Osteocyte (in vitro differentiated cells): Measurements from ENCODE around the gene SLC12A3. TPM values are rescaled to one million over a fixed set of nuclear protein-coding genes. Genes with fewer than 3 reads are reported as not detected.

ENCODE experiments used
- DNase-seq: peaks from one replicate; pipeline ENCODE4 v3.0.0; 2021; ENCODE audit warnings: mixed read lengths; ENCODE audit not compliant: unreplicated experiment; ENCODE audit errors: extremely low spot score
- H3K27ac Mint-ChIP-seq: one replicate; pipeline ENCODE4 v1.8.0; 2021; ENCODE audit warnings: mild to moderate bottlenecking, mixed read lengths; ENCODE audit not compliant: unreplicated experiment
- H3K27me3 Mint-ChIP-seq: one replicate; pipeline ENCODE4 v1.8.0; 2021; ENCODE audit warnings: mixed read lengths; ENCODE audit not compliant: unreplicated experiment
- H3K36me3 Mint-ChIP-seq: one replicate; pipeline ENCODE4 v1.8.0; 2021; ENCODE audit warnings: mixed read lengths; ENCODE audit not compliant: unreplicated experiment
- H3K4me1 Mint-ChIP-seq: one replicate; pipeline ENCODE4 v1.8.0; 2021; ENCODE audit warnings: mixed read lengths; ENCODE audit not compliant: unreplicated experiment
- H3K4me3 Mint-ChIP-seq: one replicate; pipeline ENCODE4 v1.8.0; 2021; ENCODE audit warnings: mild to moderate bottlenecking, moderate library complexity, mixed read lengths; ENCODE audit not compliant: unreplicated experiment
- H3K9me3 Mint-ChIP-seq: one replicate; pipeline ENCODE4 v1.8.0; 2021; ENCODE audit warnings: mixed read lengths; ENCODE audit not compliant: unreplicated experiment
- CTCF ChIP-seq: fragments of 200-600 bp; sonication (generic); IDR thresholded peaks from 2 replicates; pipeline ENCODE4 v1.5.0; 2021; ENCODE audit warnings: antibody characterized with exemption, mild to moderate bottlenecking, moderate library complexity
- total RNA-seq: library from RNA; stranded (reverse); gene quantifications from 2 replicates; pipeline ENCODE4 v1.2.1, GENCODE V29; 2021

The SLC12A3 gene
- total RNA-seq, 1 donor from 2014 or later = not detected

- DNase-seq = no peak
- Mint-ChIP-seq H3K4me3 (no peak overlapping the region), H3K27me3 (no peaks in the 10 kb centered on the region), H3K27ac (peak overlapping the region; percentile 24), H3K4me1 (peaks cover 88% of the 10 kb centered on the region), H3K9me3 (no peaks in the 10 kb centered on the region), H3K36me3 (peaks cover 51% of the 10 kb centered on the region)
- no peak for TF ChIP-seq CTCF
Observed at GRCh38 chr16:56832768-56833167, 32.2 kb upstream of the SLC12A3 start.

GRCh38 chr16:56833243-56833970 is 31.6 kb upstream of the SLC12A3 start:
- no peak overlapping the region for H3K4me3 Mint-ChIP-seq
- no peaks in the 10 kb centered on the region for H3K9me3 Mint-ChIP-seq
- TF ChIP-seq CTCF = no peak
- H3K27ac Mint-ChIP-seq = peak overlapping the region; percentile 24
- peaks cover 90% of the 10 kb centered on the region for H3K4me1 Mint-ChIP-seq
- peaks cover 57% of the 10 kb centered on the region for H3K36me3 Mint-ChIP-seq
- DNase-seq = no peak
- H3K27me3 Mint-ChIP-seq = no peaks in the 10 kb centered on the region

DNA sequence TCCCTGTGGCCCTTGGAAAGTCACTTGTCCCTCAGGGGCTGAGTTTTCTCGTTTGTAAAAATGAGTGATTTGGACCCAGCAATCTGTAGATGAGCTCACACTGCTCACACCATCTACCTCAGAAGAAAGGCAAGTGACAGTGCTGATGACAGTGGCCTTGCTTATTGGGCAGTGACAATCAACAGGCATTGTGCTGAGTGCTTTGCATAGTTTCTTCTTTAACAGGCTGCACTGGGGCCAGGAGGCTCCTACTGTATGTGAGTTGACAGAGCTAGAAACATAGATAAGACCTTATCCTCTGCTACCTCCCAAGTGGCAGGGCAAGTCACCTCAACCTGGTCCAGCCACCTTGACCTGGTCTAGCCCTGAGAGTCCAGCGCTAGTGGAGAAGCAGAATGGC is 29.7 kb upstream of the SLC12A3 start:
- H3K36me3 Mint-ChIP-seq = peaks cover 61% of the 10 kb centered on the region
- no peak overlapping the region for H3K4me3 Mint-ChIP-seq
- H3K9me3 Mint-ChIP-seq = no peaks in the 10 kb centered on the region
- no peak for TF ChIP-seq CTCF
- peak overlapping the region; percentile 85 for H3K27ac Mint-ChIP-seq
- no peaks in the 10 kb centered on the region for H3K27me3 Mint-ChIP-seq
- peaks cover 84% of the 10 kb centered on the region for H3K4me1 Mint-ChIP-seq
- DNase-seq = no peak

GRCh38 chr16:56836410-56837230 is 28.4 kb upstream of the SLC12A3 start:
- no peaks in the 10 kb centered on the region for H3K27me3 Mint-ChIP-seq
- DNase-seq = no peak
- peaks cover 64% of the 10 kb centered on the region for H3K36me3 Mint-ChIP-seq
- H3K4me1 Mint-ChIP-seq = peaks cover 78% of the 10 kb centered on the region
- H3K9me3 Mint-ChIP-seq = no peaks in the 10 kb centered on the region
- TF ChIP-seq CTCF = no peak
- peak overlapping the region; percentile 85 for H3K27ac Mint-ChIP-seq
- peak overlapping the region; percentile 24 for H3K4me3 Mint-ChIP-seq
